GM18858 (cell line): Measurements from ENCODE around the gene ACSM4.
"Not testable (repeated sequence)": the region's sequence is repeated elsewhere in the genome, so short reads cannot be mapped to it uniquely, and the experiment has no call there.

Experiments used
- ATAC-seq: cut with Tn5 transposase; IDR thresholded peaks from one replicate; pipeline ENCODE4 v1.9.1; 2021; ENCODE audit not compliant: unreplicated experiment

ACSM4 gene, protein sequence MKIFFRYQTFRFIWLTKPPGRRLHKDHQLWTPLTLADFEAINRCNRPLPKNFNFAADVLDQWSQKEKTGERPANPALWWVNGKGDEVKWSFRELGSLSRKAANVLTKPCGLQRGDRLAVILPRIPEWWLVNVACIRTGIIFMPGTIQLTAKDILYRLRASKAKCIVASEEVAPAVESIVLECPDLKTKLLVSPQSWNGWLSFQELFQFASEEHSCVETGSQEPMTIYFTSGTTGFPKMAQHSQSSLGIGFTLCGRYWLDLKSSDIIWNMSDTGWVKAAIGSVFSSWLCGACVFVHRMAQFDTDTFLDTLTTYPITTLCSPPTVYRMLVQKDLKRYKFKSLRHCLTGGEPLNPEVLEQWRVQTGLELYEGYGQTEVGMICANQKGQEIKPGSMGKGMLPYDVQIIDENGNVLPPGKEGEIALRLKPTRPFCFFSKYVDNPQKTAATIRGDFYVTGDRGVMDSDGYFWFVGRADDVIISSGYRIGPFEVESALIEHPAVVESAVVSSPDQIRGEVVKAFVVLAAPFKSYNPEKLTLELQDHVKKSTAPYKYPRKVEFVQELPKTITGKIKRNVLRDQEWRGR

DNA sequence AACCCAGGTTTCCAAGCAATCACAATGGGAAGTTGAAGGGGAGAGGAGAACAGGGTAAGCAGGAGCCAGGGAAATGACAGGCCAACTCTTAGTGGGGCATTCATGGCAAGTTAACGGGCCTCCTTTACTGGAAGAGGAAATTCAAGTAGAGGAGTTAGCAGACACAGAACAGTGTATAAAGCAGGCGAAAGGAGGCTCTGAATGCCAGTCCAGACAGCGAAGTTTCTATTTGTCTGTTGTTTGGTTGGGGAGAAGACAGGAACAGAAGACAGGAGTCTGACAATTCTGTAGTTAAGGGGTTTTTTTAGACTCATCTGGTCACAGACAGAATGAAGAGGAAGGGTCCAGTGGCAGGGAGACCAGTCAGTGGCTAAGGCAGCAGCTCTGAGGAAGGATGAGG, at the start of gene ACSM4:
Gene ACSM4 (plus strand): TSS at position 301 of the 400 bp plus-strand sequence. CDS start 260 bp downstream, outside the sequence.
- no peak for ATAC-seq

DNA sequence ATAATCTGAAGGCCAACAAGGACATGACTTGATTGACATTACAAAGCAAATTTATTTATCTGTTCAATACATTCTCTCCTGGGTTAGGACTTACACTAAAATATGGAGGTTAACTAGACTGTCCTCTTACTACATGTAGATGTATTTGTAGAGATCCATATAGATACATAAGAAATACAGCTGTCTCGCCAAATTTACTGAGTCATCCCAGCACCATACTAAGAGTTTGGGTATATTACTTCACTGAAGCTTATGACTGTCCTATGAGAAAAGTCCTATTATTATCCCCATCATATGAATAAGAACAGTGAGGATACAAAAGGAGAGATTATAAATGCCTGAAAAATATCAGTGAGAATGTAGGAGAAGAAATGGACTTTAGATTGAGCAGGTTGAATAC, 44.8 kb upstream of the ACSM4 start:
- no peak for ATAC-seq

DNA sequence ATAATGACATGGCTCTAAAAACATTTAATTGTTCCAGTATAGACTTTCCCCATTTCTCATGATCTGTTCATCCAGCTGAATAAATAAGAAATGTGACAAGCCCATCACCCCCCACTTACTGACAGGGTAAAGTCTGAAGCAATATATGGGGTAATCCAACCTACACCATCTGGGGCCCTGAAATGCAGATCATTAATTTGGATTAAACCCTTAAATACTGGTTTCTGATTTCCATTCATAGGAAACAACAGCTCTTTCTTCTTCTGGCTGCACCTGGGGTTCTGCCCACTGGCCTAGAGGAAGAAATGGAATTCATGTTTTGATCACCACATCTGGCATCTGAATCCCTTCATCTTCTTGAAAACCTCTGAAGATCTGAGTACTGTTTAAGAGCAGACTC, 39.3 kb upstream of the ACSM4 start:
- ATAC-seq: no peak

DNA sequence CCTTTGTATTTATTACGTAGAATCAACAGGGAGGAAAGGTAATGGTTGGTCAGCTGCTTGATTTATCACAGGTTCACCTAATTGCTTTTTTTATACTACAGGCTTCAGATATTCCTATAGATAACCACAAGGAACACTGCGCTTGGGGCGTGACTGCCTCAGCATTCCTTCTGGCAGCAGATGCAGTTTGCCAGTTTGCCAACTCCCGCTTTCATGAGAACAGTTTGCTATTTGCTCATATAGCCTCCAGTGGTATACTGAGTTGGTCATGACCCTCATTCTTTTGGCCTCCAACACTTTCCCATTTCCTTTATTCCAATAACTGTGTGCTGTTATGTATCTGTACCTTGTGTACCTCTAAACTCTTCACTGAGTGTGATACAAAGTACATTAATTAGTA, 38.6 kb upstream of the ACSM4 start:
- no peak for ATAC-seq

DNA sequence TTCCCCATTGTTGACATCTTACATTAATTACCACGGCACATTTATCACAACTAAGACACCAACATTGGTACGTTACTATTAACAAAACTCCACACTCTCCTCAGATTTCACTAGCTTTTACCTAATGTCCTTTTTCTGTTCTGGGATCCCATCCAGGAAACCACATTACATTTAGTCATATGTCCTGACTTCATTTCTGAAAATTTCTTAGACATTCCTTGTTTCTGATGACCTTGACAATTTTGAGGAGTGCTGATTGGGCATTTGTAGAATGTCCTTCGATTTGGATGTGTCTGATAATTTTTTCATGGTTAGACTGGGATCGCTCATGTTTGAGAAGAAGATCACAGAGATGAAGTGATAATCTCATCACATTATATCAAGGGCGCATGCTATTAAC, 34.6 kb upstream of the ACSM4 start:
- no peak for ATAC-seq

DNA sequence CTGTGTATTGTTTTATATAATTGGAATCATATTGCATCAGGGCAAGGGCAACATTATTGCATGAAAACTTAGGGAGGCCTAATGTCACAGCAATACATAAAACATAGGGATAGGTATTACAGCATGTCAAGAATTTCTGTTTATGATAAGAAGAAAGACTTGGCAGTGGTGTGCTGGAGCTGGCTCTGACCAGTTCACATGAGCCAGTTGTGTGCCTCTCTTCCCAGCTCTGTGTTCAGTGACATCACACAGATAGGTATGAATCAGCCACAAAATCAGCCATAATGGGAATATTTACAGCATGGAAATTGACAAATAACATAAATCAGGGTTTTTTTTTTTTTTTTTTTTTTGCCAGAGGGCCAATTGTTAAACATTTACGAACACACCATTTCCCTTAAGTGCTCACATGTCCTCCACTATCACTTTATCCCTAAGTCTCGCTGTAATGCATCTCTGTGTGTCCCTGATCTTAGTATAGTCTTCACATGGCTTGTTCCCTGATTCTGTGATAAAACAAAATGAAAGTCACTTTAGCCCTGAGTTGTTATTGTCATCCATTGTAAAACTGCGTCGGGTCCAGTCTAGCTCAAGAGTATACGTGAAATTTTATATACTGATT, 31.9 kb upstream of the ACSM4 start:
- ATAC-seq: no peak

DNA sequence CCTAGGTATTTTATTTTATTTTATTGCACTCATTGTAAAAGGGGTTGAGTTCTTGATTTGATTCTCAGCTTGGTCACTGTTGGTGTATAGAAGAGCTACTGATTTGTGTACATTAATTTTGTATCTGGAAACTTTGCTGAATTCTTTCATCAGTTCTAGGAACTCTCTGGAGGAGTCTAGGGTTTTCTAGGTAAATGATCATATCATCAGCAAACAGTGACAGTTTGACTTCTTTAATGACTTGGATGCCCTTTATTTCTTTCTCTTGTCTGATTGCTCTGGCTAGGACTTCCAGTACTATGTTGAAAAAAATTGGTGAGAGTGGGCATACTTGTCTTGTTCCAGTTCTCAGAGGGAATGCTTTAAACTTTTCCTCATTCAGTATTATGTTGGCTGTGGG, 28.4 kb upstream of the ACSM4 start:
- ATAC-seq: not testable (repeated sequence)

DNA sequence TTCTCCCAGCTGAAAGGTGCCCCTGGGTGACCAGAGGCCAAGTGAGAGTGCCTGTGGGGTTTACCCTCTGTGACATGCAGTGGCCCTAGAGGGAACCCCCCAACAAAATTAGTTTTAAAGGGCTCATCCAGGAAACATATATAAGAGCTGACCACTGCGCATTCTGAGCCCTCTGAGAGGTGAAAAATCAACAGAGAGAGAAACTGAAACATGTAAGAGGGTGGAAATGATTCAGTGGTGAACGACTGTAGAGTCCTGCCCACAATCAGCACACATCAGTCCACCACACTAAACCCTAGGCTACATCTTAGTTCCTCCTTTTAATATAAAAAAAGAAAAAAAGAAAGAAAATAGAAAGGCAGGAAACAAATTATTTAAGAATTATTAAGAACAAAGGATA, 21.0 kb upstream of the ACSM4 start:
- ATAC-seq: no peak

DNA sequence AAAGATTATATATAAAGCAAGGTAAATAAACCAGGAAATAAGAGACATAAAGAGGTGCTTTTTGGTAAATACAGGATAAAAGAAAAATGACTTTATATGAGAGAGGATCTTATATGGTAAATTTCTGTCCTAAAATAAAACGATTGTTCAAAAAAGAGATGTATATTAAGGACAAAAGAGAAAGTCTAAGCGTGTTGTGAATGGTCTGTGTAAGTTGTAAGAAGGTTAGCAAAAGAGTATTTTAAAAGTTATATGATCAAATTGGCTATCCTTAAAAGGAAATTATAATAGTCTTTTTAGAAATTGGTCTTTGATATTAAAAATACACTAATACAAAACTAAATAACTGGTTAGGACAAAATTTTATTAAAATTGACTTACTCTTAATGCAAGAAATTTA, 14.1 kb upstream of the ACSM4 start:
- ATAC-seq: no peak

DNA sequence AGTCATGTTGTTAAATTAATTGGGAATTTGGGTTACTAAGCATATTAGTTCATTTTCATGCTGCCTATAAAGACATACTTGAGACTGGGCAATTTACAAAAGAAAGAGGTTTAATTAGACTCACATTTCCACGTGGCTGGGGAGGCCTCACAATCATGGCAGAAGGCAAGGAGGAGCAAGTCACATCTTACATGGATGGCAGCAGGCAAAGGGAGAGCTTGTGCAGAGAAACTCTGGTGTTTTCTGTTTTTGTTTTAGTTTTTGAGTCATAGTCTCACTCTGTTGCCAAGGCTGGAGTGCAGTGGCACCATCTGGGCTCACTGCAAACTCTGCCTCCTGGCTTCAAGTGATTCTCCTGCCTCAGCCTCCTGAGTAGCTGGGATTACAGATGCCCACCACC, 13.3 kb upstream of the ACSM4 start:
- not testable (repeated sequence) for ATAC-seq

DNA sequence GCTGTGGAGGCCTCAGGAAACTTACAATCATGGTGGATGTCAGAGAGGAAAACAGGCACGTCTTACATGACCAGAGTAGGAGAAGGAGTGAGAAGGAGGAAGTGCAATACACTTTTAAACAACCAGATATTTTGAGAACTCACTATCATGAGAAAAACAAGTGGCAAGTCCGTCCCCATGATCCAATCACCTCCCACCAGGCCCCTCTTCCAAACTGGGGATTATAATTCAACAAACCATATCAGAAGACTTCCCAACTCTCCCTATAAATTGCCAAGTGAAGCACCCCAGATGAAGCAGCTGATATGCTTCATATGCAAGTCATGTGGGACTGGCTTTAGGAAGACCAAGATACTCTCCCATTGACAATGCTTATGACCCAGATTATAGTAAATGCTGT, 11.6 kb upstream of the ACSM4 start:
- ATAC-seq: no peak

DNA sequence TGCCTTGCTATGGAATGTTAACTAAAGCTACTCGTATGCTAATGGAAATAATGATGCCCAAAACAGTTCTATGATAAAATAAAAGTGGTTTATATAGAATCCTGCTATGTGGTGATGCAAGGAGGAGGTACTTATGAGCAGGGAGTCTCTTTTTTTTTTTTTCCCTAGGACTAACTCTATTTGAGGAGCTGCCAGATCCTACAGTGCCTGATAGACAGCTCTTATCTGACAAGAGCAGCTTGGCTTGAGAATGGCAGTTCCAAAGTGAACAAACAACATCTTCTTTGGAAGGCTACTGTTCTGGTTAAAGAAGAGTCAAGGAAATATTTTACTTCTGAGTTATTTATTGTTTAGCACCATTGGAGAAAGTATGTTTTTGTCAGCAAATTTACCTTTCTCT, 10.2 kb upstream of the ACSM4 start:
- no peak for ATAC-seq

DNA sequence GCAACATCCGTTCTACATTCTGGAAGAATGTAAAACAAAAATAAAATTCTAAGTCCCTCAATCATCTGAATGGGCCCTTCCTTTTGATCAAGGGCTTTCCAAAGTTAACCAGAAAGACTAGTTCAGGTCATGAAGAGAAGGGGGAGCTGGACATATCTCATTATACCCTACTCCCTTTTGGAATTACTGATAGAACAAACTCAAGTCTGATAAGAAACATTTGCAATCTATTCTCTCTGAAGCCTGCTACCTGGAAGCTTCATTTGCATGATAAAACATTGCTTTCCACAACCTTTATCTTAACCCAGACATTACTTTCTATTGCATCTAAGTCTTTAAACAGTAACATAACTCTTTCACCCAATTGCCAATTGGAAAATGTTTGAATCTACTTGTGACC, 8.3 kb upstream of the ACSM4 start:
- no peak for ATAC-seq

DNA sequence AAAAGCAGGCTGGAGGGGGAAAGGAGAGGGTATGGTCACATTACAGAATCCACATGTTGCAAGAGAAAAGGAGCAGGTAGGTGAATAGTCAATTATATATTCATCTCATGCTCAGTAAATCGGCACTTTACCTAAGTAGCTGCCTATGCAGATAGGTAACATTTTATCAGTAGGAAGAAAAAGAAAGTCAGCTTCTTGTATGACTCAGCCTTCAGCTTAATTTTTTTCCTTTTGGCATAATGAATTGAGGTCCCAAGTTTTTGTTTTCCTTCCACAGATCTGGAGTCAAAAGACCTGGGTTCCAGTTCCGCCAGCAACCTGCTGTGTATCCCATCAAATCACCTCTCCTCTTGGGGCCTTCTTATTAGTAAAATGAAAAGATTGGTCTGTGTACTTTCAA, 6.0 kb upstream of the ACSM4 start:
- no peak for ATAC-seq

DNA sequence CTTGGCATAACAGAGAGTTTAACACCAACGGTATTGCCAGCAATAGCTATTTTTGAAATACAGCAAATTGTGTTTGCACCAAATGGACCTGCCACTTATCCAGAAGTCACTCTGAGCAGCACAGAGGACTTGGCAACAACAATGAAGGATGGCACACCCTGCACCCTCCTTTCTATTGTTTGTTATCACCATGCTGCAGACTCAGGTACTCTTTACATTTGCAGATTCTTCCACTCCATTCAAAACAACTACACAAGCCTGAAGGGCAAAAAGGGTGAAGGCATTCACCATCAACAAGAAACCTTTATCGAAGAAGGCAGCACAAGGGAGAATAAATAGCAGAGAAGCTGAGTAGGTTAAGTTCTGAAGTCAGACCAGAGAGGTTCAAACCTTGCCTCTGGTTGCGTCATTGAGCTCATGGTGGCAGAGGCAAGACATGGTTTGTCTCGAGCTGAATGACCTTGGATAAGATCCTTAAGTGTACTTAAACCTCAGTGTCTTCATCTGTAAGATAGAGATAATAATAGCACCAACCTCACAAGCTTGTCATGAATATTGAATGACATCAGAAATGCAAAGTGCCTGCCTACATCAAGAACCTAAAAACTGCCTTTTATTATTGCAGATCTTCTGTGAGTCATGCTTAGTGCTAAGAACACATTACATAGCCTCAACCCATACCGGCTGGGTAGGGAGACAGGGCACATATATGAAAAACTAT, 1.4 kb upstream of the ACSM4 start:
- no peak for ATAC-seq

DNA sequence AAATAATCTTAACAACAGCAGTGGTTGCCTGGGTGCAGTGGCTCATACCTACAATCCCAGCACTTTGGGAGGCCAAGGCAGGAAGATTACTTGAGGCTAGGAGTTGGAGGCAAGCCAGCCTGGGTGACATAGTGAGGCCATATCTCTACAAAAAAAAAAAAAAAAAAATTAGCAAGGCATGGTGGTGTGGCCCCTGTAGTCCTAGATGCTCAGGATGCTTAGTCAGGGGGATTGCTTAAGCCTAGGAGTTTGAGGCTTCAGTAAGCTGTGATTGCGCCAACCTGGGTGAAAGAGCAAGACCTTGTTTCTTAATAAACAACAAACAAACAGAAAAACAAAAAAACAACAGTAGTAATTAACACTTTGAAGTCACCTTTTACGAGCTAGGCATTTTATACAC, 642 bp upstream of the ACSM4 start:
- no peak for ATAC-seq

DNA sequence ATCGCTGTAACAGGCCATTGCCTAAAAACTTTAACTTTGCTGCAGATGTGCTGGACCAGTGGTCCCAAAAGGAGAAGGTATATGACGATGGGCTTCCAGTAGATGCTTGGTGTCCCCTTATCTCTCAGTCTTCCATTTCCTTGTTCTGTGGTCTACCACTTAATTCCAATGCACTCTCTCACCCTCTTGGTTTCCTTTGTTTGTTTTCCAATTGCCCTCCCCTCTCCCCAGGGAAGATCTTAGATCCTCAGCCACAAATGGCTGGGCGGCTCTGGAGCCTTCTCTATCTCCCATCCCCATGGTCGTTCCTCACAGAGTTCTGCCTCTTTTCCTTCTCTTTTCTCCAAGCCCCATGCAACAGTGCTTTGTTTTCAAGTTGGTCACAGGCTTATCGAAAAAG, 584 bp downstream of the ACSM4 start:
- no peak for ATAC-seq

DNA sequence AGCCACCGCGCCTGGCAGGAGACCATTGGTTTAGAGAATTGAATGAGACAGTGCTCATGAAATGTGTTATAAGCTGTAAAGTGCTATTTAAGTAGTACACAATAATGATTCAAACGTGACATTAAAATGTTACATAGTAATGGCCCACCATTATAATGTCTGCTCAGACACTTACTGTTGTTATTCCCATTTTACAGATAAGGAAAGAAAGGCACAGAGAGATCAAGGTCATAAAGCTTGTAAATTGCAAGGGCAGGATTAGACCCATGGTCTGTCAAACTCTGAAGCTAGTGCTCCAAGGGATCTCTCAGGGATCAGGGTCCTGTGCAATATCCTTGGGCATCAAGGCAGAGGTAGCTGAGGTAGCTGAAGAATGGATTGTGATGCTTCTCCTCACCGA, 6.2 kb downstream of the ACSM4 start:
- ATAC-seq: no peak

DNA sequence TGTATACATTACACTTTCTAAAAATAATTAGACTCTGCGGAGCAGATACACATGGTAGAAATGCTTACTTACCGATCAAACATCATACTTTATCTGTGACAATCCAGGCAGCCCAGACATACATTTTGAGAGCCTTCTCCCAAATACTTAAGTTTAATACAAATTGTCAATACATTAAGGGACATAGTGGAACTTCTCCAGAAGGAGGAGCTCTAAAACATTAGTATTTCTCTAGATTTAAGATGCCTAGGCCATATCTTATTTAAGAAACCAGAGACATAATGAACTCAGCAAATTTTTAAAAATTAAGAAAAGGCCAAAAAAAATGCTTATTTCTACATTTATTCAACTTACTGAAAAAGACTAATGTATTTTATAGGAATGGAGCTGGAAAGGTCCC, 16.1 kb downstream of the ACSM4 start:
- ATAC-seq: no peak

DNA sequence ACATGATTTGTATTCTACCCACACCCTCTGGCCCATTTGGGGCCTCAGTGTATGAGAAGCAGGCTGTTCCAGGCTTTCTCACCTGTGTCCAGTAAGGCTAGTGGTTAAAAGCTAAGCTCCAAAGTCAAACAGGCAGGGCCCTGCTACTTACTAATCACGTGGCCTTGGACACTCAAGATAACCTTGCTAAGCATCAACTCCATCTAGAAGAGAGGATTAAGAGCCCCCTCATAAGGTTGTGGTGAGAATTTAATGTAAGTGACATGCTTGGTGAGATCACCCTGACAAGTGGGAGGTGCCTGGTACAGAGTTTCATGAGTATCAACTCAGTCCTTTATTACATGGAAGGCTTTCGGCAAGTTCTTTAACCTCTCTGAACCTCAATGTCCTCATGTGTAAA, 17.8 kb downstream of the ACSM4 start:
- no peak for ATAC-seq

DNA sequence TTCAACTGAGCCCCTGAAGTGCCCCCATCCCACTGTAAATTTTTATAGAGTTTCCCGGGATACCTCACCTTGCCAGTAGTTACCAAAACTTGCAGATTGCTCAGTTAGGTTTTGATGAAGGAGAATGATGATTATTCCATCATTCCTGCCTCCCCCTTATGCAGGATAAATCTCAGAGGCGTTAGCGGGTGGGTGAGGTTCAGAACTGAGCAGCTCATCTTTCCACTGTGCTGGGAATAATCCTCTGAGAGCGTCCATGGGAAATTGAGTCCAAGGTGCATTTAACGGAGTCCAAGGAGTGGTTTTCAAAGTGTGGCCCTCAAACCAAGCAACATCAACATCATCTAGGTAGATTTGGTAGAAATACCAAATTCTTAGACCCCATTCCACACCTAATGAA, 18.7 kb downstream of the ACSM4 start:
- ATAC-seq: no peak

DNA sequence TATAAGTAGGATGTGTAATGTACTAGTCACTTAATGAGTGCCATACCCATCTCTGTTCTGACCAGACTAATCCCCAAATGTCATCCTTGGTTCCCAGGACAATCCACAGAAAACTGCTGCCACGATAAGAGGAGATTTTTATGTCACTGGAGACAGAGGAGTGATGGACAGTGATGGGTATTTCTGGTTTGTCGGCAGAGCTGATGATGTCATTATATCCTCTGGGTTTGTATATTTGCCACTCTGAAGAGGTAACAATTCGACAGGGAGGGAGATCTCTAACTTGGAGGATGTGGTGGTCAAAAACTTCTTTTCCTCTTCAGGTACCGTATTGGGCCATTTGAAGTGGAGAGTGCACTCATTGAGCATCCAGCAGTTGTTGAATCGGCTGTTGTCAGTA, 20.3 kb downstream of the ACSM4 start:
- no peak for ATAC-seq
